HUDEP-2 (cell line): ENCODE data around the gene ANKRD35.
"Not testable (repeated sequence)": the region's sequence is repeated elsewhere in the genome, so short reads cannot be mapped to it uniquely, and the experiment has no call there.

Experiments
- DNase-seq, 76 experiments: peaks; one replicate each; lab custom pipeline; 2025; ENCODE audit not compliant: unreplicated experiment in 76 of 76; lab: John Stamatoyannopoulos, UW

The ANKRD35 gene

GRCh38 chr1:145822779-145823331, 62.8 kb downstream of the ANKRD35 start:
- not testable (repeated sequence) for DNase-seq

GRCh38 chr1:145818095-145818494, 67.6 kb downstream of the ANKRD35 start:
- not testable (repeated sequence) for DNase-seq
